GM03348 (cell line): ENCODE data around the gene GRIA4.
"Not testable (repeated sequence)": the region's sequence is repeated elsewhere in the genome, so short reads cannot be mapped to it uniquely, and the experiment has no call there.

Experiments
- DNase-seq: peaks from one replicate; pipeline ENCODE4 v3.0.0; 2012; ENCODE audit warnings: low spot score

Gene GRIA4

GRCh38 chr11:106001304-106002012, 391.6 kb downstream of the GRIA4 start:
- no peak for DNase-seq

GRCh38 chr11:106003094-106003493, 393.2 kb downstream of the GRIA4 start:
- not testable (repeated sequence) for DNase-seq

- DNase-seq, result no peak
Observed at GRCh38 chr11:106011481-106011880, 401.6 kb downstream of the GRIA4 start.

- peak; percentile 9 for DNase-seq
Observed at GRCh38 chr11:106012744-106013143, 402.9 kb downstream of the GRIA4 start.

- DNase-seq, result no peak
Observed at GRCh38 chr11:106014035-106014434, 404.2 kb downstream of the GRIA4 start.

- DNase-seq, result no peak
Observed at GRCh38 chr11:106014620-106015019, 404.7 kb downstream of the GRIA4 start.

GRCh38 chr11:106015066-106015465, 405.2 kb downstream of the GRIA4 start:
- no peak for DNase-seq

- DNase-seq, result no peak
Observed at GRCh38 chr11:106017093-106017492, 407.2 kb downstream of the GRIA4 start.

GRCh38 chr11:106021181-106021966, 411.5 kb downstream of the GRIA4 start:
- peak; percentile 24 for DNase-seq

GRCh38 chr11:106021967-106022794, 412.3 kb downstream of the GRIA4 start, which contains the start of gene MSANTD4:
Gene MSANTD4 (minus strand): TSS chr11:106022240. CDS start chr11:106010917, 11,323 bp downstream.
- peak; percentile 98 for DNase-seq

- no peak for DNase-seq
Observed at GRCh38 chr11:106022795-106023275, 413.0 kb downstream of the GRIA4 start.

GRCh38 chr11:106030609-106031008, 420.7 kb downstream of the GRIA4 start:
- DNase-seq, result no peak

GRCh38 chr11:106031202-106031810, 421.4 kb downstream of the GRIA4 start:
- no peak for DNase-seq
